GM12878 (cell line): ENCODE results near the gene PEX26.

Source experiments
- BHLHE40 ChIP-seq, 2 experiments: fragments of 450-650 bp in 1 of 2; IDR thresholded peaks; 2 replicates each; pipeline ENCODE4 v1.6.1; 2011 to 2017; ENCODE audit warnings: low read depth in 2 of 2, borderline replicate concordance in 1 of 2, improper control_type of control experiment in 1 of 2, low read length in 1 of 2, mild to moderate bottlenecking in 1 of 2
- EZH2 ChIP-seq: IDR thresholded peaks from 2 replicates; pipeline ENCODE4 v1.6.1; 2012; ENCODE audit warnings: low read depth, mild to moderate bottlenecking, control low read depth, inconsistent platforms, low read length, borderline replicate concordance; ENCODE audit not compliant: control insufficient read depth
- POLR2A ChIP-seq: IDR thresholded peaks from 2 replicates; pipeline ENCODE4 v1.6.1; 2011; ENCODE audit warnings: low read depth, mild to moderate bottlenecking, low read length
- SUZ12 ChIP-seq: fragments of 200-600 bp; sonication (generic); IDR thresholded peaks from one replicate; pipeline ENCODE4 v1.6.1; 2018; ENCODE audit warnings: antibody characterized with exemption, mild to moderate bottlenecking; ENCODE audit not compliant: unreplicated experiment
- ZNF207 ChIP-seq: fragments of 450-650 bp; IDR thresholded peaks from 2 replicates; pipeline ENCODE4 v1.6.1; 2014; ENCODE audit warnings: antibody characterized with exemption, mild to moderate bottlenecking, borderline replicate concordance
- TF ChIP-seq, protein P1 (sequence below), 3 experiments: IDR thresholded peaks in 2 of 3; conservative IDR thresholded peaks in 1 of 3; 2 replicates each; pipeline ENCODE4 v1.5.1; 2011; ENCODE audit warnings: low read depth in 3 of 3, low read length in 3 of 3, mild to moderate bottlenecking in 3 of 3, control low read depth in 2 of 3, moderate library complexity in 2 of 3, inconsistent platforms in 1 of 3, mixed read lengths in 1 of 3; ENCODE audit not compliant: control insufficient read depth in 2 of 3, insufficient read depth in 1 of 3; ENCODE audit errors: extremely low read depth in 1 of 3

- TF ChIP-seq EZH2 (no peak), SUZ12 (no peak), ZNF207 (no peak), POLR2A (no peak), BHLHE40 (IDR thresholded peaks at IDR 0.05; ENCODE audit: borderline replicate concordance in 1 of 2, low read depth in 2 of 2, low read length in 1 of 2) (no peak)
- TF ChIP-seq, protein P1, sequence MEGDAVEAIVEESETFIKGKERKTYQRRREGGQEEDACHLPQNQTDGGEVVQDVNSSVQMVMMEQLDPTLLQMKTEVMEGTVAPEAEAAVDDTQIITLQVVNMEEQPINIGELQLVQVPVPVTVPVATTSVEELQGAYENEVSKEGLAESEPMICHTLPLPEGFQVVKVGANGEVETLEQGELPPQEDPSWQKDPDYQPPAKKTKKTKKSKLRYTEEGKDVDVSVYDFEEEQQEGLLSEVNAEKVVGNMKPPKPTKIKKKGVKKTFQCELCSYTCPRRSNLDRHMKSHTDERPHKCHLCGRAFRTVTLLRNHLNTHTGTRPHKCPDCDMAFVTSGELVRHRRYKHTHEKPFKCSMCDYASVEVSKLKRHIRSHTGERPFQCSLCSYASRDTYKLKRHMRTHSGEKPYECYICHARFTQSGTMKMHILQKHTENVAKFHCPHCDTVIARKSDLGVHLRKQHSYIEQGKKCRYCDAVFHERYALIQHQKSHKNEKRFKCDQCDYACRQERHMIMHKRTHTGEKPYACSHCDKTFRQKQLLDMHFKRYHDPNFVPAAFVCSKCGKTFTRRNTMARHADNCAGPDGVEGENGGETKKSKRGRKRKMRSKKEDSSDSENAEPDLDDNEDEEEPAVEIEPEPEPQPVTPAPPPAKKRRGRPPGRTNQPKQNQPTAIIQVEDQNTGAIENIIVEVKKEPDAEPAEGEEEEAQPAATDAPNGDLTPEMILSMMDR (IDR thresholded peaks at IDR 0.05 in 2 of 3, conservative IDR thresholded peaks at IDR 0.05 in 1 of 3; ENCODE audit: control insufficient read depth in 2 of 3, extremely low read depth in 1 of 3, insufficient read depth in 1 of 3, low read depth in 3 of 3, low read length in 3 of 3) = no peak
These were observed 68.0 kb downstream of the PEX26 start for GRCh38 chr22:18145676-18146388.
